HepG2 (cell line): ENCODE results near the gene SEC24D. TPM values are rescaled to one million over a fixed set of nuclear protein-coding genes. Genes with fewer than 3 reads are reported as not detected.

Source experiments
- ASH2L ChIP-seq: fragments of 300-600, 200-600 bp; sonication (generic); IDR thresholded peaks from 2 replicates; pipeline ENCODE4 v1.7.0; 2017; ENCODE audit warnings: low read depth, mild to moderate bottlenecking, moderate library complexity, mixed read lengths, low read length; ENCODE audit not compliant: insufficient read length
- ATF4 ChIP-seq, 2 experiments: fragments of 450-650 bp in 1 of 2; sonication (generic) in 1 of 2; formaldehyde crosslinking; IDR thresholded peaks; 2 replicates each; pipeline versions ENCODE4 v1.5.0 to v1.8.0; 2020 to 2022; ENCODE audit warnings: mild to moderate bottlenecking in 1 of 2, missing genetic modification reagents in 1 of 2
- CREB1 ChIP-seq, 2 experiments: fragments of 450-650 bp in 1 of 2; IDR thresholded peaks; 2 replicates each; pipeline ENCODE4 v1.6.1; 2016 to 2017; ENCODE audit warnings: control low read depth in 1 of 2, mild to moderate bottlenecking in 1 of 2, missing compliant biosample characterization in 1 of 2, missing genetic modification characterization in 1 of 2
- NCOA2 ChIP-seq: sonication (generic); formaldehyde crosslinking; IDR thresholded peaks from 2 replicates; pipeline ENCODE4 v1.8.0; 2022; ENCODE audit warnings: inconsistent platforms
- NONO ChIP-seq, 2 experiments: fragments of 450-650 bp in 1 of 2; sonication (generic) in 1 of 2; formaldehyde crosslinking in 1 of 2; IDR thresholded peaks in 1 of 2; conservative IDR thresholded peaks in 1 of 2; 2 replicates each; pipeline versions ENCODE4 v1.6.1 to v1.8.0; 2017 to 2022; ENCODE audit warnings: mild to moderate bottlenecking in 1 of 2, missing genetic modification reagents in 1 of 2, moderate library complexity in 1 of 2
- RERE ChIP-seq: IDR thresholded peaks from 2 replicates; pipeline ENCODE4 v1.6.1; 2016; ENCODE audit warnings: low read depth, missing genetic modification reagents, missing compliant biosample characterization
- TARDBP ChIP-seq: sonication (generic); formaldehyde crosslinking; IDR thresholded peaks from 2 replicates; pipeline ENCODE4 v1.8.0; 2022; ENCODE audit warnings: mild to moderate bottlenecking, missing genetic modification reagents
- THYN1 ChIP-seq: sonication (generic); formaldehyde crosslinking; IDR thresholded peaks from 2 replicates; pipeline ENCODE4 v1.8.1; 2023; ENCODE audit warnings: low read depth, mild to moderate bottlenecking, moderate library complexity, missing genetic modification reagents, borderline replicate concordance
- TSC22D2 ChIP-seq: sonication (generic); formaldehyde crosslinking; IDR thresholded peaks from 2 replicates; pipeline ENCODE4 v1.5.1; 2020; ENCODE audit warnings: missing genetic modification reagents, mild to moderate bottlenecking, borderline replicate concordance
- ZIK1 ChIP-seq: sonication (generic); formaldehyde crosslinking; IDR thresholded peaks from 2 replicates; pipeline ENCODE4 v1.5.0; 2020; ENCODE audit warnings: mild to moderate bottlenecking, low read depth, missing genetic modification reagents, borderline replicate concordance
- ZNF225 ChIP-seq: sonication (generic); formaldehyde crosslinking; IDR thresholded peaks from 2 replicates; pipeline ENCODE4 v1.4.0; 2020; ENCODE audit warnings: mild to moderate bottlenecking, missing genetic modification reagents
- ZNF580 ChIP-seq: IDR thresholded peaks from 2 replicates; pipeline ENCODE4 v1.6.1; 2016; ENCODE audit warnings: low read depth, borderline replicate concordance
- ZNF761 ChIP-seq: sonication (generic); formaldehyde crosslinking; conservative IDR thresholded peaks from 2 replicates; pipeline ENCODE4 v1.4.0; 2020; ENCODE audit warnings: mild to moderate bottlenecking, missing genetic modification reagents
- polyA plus RNA-seq, 8 experiments: library from polyadenylated mRNA; depleted of rRNA in 3 of 8; stranded (reverse) in 7 of 8; unstranded in 1 of 8; fragments of >200 nt; fragmentation: Illumina TruSeq in 4 of 8; extraction: Trizol in 4 of 8; gene quantifications; 2 replicates each; pipeline versions ENCODE4 v1.2.1 to v1.2.3, GENCODE V29; 2011 to 2016; ENCODE audit warnings: low read depth in 4 of 8, missing spikeins in 1 of 8, mixed read lengths in 1 of 8; ENCODE audit not compliant: insufficient read depth in 1 of 8
- total RNA-seq, 5 experiments: library from RNA; depleted of rRNA; stranded (reverse); fragments of >200 nt; fragmentation: Illumina TruSeq; extraction: Trizol; gene quantifications; 2 replicates each; pipeline ENCODE4 v1.2.3, GENCODE V29; 2016; ENCODE audit warnings: low read depth in 1 of 5
- TF ChIP-seq, protein P1 (sequence below): sonication (generic); formaldehyde crosslinking; IDR thresholded peaks from 2 replicates; pipeline ENCODE4 v1.5.0; 2020; ENCODE audit warnings: mild to moderate bottlenecking, missing genetic modification reagents, borderline replicate concordance
- TF ChIP-seq, protein P2 (sequence below): sonication (generic); formaldehyde crosslinking; IDR thresholded peaks from 2 replicates; pipeline ENCODE4 v1.5.0; 2020; ENCODE audit warnings: missing genetic modification reagents
- TF ChIP-seq, protein P3 (sequence below): sonication (generic); formaldehyde crosslinking; IDR thresholded peaks from 2 replicates; pipeline ENCODE4 v1.4.0; 2020; ENCODE audit warnings: mild to moderate bottlenecking, low read depth, missing genetic modification reagents

SEC24D gene
- total and polyA plus RNA-seq, 2 of the 13 experiments (the other 11 are each of a cell fraction or from before 2014, with no cell fraction given): 30.0 to 51.1 TPM

DNA sequence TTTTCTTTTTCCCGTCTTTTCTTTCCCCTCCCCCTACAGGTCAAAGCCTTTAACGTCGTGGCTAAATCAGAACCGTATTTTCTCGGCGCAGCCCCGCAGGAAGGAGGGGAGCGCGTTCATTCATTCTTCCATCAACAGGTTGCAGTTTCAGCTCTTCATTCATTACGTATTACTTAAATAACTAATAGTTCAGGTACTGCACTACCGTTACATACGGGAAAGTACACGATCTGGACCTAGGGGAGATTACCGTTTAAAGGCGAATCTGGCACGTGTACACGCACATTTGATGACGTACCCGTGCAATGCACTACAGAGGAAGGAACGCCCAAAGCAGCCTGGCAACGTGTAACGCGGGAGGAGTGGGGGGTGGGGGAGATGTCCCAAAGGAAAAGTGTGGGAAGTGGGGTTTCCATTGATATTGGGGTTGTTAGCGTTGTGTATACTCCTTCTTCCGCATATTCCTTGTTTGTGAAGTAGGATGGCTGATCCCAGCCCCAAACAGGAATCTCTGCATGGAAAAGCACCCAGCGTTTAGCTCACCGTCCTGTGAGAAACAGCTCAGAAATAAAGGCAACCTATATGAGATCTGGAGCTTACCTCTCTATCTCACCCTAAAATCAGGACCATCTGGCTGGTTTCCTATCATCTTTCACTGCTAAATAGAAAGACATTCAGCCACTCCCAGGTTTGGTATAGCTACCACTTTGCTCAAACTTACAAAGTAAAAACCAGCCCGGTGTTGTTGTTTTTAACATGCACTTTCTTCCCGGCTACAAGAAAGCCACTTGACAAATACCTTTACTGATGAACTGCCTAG lies 585 bp upstream of the SEC24D start (continued):
- TF ChIP-seq ATF4 (CRISPR knock-in tag; IDR thresholded peaks at IDR 0.05) (peak in 1 of 2 experiments; percentile 54; a peak in 2 of 4 replicates), CREB1 (IDR thresholded peaks at IDR 0.05) (peak; percentile 85), CREB1 (CRISPR knock-in tag; IDR thresholded peaks at IDR 0.05) (peak; percentile 88), NONO (IDR thresholded peaks at IDR 0.05) (no peak), NONO (CRISPR knock-in tag; conservative IDR thresholded peaks at IDR 0.05) (peak; percentile 74; the same call in 1 of the 2 replicates), ZNF225 (CRISPR knock-in tag) (no peak), ZIK1 (no peak; the same call in 1 of the 2 replicates), ASH2L (no peak), TARDBP (CRISPR knock-in tag) (peak; percentile 57; the same call in 1 of the 2 replicates), NCOA2 (CRISPR knock-in tag) (no peak), THYN1 (no peak), ZNF580 (CRISPR knock-in tag) (no peak), ZNF761 (CRISPR knock-in tag) (no peak), RERE (no peak), TSC22D2 (CRISPR knock-in tag) (no peak)
- TF ChIP-seq, protein P1, sequence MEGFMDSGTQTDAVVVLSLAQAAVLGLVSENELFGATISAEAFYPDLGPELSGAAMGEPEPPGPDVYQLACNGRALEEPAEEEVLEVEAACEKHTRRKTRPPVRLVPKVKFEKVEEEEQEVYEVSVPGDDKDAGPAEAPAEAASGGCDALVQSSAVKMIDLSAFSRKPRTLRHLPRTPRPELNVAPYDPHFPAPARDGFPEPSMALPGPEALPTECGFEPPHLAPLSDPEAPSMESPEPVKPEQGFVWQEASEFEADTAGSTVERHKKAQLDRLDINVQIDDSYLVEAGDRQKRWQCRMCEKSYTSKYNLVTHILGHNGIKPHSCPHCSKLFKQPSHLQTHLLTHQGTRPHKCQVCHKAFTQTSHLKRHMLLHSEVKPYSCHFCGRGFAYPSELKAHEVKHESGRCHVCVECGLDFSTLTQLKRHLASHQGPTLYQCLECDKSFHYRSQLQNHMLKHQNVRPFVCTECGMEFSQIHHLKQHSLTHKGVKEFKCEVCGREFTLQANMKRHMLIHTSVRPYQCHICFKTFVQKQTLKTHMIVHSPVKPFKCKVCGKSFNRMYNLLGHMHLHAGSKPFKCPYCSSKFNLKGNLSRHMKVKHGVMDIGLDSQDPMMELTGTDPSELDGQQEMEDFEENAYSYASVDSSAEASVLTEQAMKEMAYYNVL (CRISPR knock-in tag): peak; percentile 96; the same call in 1 of the 2 replicates
- TF ChIP-seq, protein P2, sequence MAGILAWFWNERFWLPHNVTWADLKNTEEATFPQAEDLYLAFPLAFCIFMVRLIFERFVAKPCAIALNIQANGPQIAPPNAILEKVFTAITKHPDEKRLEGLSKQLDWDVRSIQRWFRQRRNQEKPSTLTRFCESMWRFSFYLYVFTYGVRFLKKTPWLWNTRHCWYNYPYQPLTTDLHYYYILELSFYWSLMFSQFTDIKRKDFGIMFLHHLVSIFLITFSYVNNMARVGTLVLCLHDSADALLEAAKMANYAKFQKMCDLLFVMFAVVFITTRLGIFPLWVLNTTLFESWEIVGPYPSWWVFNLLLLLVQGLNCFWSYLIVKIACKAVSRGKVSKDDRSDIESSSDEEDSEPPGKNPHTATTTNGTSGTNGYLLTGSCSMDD (CRISPR knock-in tag): no peak
- TF ChIP-seq, protein P3, sequence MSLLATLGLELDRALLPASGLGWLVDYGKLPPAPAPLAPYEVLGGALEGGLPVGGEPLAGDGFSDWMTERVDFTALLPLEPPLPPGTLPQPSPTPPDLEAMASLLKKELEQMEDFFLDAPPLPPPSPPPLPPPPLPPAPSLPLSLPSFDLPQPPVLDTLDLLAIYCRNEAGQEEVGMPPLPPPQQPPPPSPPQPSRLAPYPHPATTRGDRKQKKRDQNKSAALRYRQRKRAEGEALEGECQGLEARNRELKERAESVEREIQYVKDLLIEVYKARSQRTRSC (CRISPR knock-in tag): no peak
